22Rv1 (cell line): ENCODE results near the gene CEP164.

ENCODE experiments used
- CTCF ChIP-seq: fragments of 450-650 bp; IDR thresholded peaks from 2 replicates; pipeline ENCODE4 v1.5.1; 2017; ENCODE audit warnings: mild to moderate bottlenecking
- ZFX ChIP-seq: fragments of 450-650 bp; IDR thresholded peaks from 2 replicates; pipeline ENCODE4 v1.6.1; 2017; ENCODE audit warnings: antibody characterized with exemption, borderline replicate concordance

- TF ChIP-seq CTCF (no peak), ZFX (no peak)
These were observed 48.3 kb downstream of the CEP164 start for GRCh38 chr11:117375960-117376359.
